ENCODE measurements around the gene PRKAG2.
A peak's percentile ranks its signal among the peaks of the same experiment; 100 is the strongest.

The PRKAG2 gene

GRCh38 chr7:151629713-151630272 is 247.1 kb downstream of the PRKAG2 start:
- DNase-seq = no peak

- no peak for DNase-seq
Observed at GRCh38 chr7:151628846-151629604, 247.9 kb downstream of the PRKAG2 start.

- peak; percentile 41 for DNase-seq
Observed at GRCh38 chr7:151626422-151627115, 250.3 kb downstream of the PRKAG2 start.

- no peak for DNase-seq
Observed at GRCh38 chr7:151625606-151626005, 251.3 kb downstream of the PRKAG2 start.

- DNase-seq = no peak
Observed at GRCh38 chr7:151624246-151624928, 252.5 kb downstream of the PRKAG2 start.

- no peak for DNase-seq
Observed at GRCh38 chr7:151623766-151624165, 253.1 kb downstream of the PRKAG2 start.

- DNase-seq = no peak
Observed at GRCh38 chr7:151621961-151622360, 255.0 kb downstream of the PRKAG2 start.

GRCh38 chr7:151616443-151617213 is 260.3 kb downstream of the PRKAG2 start:
- DNase-seq = no peak

- DNase-seq = no peak
Observed at GRCh38 chr7:151615784-151616183, 261.1 kb downstream of the PRKAG2 start.

- DNase-seq = no peak
Observed at GRCh38 chr7:151615058-151615457, 261.9 kb downstream of the PRKAG2 start.

- DNase-seq = no peak
Observed at GRCh38 chr7:151614019-151614418, 262.9 kb downstream of the PRKAG2 start.

GRCh38 chr7:151611878-151612277 is 265.0 kb downstream of the PRKAG2 start:
- no peak for DNase-seq

GRCh38 chr7:151611041-151611440 is 265.9 kb downstream of the PRKAG2 start:
- DNase-seq = no peak

GRCh38 chr7:151608031-151608551 is 268.8 kb downstream of the PRKAG2 start:
- no peak for DNase-seq

- DNase-seq = no peak
Observed at GRCh38 chr7:151607464-151607867, 269.4 kb downstream of the PRKAG2 start.

GRCh38 chr7:151603951-151604350 is 273.0 kb downstream of the PRKAG2 start:
- no peak for DNase-seq

- no peak for DNase-seq
Observed at GRCh38 chr7:151601521-151602305, 275.2 kb downstream of the PRKAG2 start.

- no peak for DNase-seq
Observed at GRCh38 chr7:151600331-151600730, 276.6 kb downstream of the PRKAG2 start.

- no peak for DNase-seq
Observed at GRCh38 chr7:151599401-151600227, 277.3 kb downstream of the PRKAG2 start.

All from DMS153 (cell line).